ENCODE measurements around the gene LCLAT1.
A peak's percentile ranks its signal among the peaks of the same experiment; 100 is the strongest.
"Not testable (repeated sequence)": the region's sequence is repeated elsewhere in the genome, so short reads cannot be mapped to it uniquely, and the experiment has no call there.

Gene LCLAT1

DNA sequence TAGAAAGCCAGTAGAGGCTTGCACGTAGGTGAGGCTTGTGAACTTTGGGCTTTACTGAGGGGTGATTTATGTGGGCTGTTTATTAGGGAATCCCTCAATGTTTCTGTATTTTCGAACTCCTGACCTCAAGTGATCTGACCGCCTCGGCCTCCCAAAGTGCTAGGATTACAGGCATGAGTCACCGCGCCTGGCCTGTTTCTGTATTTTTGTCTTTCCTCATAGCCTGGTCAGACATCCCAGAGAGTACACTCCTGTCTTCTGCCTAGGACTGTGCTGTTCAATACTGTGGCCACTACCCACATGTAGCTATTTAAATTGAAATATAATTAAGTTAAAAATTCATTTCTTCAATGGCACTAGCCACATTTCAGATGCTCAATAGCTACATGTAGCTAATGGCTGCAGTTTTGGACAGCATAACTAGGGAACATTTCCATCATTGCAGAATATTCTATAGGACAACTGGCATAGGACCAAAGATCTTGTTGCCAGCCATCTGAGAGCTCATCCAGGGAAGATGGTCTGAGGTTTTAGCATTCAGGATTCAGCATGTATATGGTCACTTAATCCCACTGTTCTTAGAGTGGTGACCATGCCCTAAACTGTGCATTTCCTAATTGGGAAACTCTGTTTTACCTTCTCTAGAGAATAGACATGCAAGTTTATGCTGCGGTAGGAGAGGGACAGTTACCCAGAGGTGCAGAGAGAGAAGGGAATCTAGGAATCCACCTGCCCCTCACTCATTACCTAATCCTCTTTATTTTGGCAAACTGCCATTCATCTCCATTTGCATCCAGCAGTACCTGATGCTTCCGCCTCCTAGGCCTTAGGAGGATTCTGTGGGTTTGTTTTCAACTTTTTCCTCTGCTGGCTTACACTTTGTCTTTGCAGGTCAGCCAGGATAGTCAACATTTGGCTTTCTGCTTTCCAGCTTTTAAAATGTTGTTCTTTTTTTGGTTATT, 64.4 kb downstream of the LCLAT1 start:
- DNase-seq: peak; percentile 72
- Histone ChIP-seq H3K4me3 (ENCODE audit: low read depth, low read length) (no peak overlapping the region), H3K27ac (peak overlapping the region; percentile 14), H3K27me3 (replicated peaks) (no peaks in the 10 kb centered on the region), H3K36me3 (replicated peaks) (no peaks in the 10 kb centered on the region)
- TF ChIP-seq, protein P1, sequence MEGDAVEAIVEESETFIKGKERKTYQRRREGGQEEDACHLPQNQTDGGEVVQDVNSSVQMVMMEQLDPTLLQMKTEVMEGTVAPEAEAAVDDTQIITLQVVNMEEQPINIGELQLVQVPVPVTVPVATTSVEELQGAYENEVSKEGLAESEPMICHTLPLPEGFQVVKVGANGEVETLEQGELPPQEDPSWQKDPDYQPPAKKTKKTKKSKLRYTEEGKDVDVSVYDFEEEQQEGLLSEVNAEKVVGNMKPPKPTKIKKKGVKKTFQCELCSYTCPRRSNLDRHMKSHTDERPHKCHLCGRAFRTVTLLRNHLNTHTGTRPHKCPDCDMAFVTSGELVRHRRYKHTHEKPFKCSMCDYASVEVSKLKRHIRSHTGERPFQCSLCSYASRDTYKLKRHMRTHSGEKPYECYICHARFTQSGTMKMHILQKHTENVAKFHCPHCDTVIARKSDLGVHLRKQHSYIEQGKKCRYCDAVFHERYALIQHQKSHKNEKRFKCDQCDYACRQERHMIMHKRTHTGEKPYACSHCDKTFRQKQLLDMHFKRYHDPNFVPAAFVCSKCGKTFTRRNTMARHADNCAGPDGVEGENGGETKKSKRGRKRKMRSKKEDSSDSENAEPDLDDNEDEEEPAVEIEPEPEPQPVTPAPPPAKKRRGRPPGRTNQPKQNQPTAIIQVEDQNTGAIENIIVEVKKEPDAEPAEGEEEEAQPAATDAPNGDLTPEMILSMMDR (IDR thresholded peaks at IDR 0.05; ENCODE audit: low read depth, low read length, missing control alignments): no peak
- in situ Hi-C loops (cut with HindIII; ENCODE audit: low pct_ligation_motif_present, low sequenced_read_pairs): no loop called here

DNA sequence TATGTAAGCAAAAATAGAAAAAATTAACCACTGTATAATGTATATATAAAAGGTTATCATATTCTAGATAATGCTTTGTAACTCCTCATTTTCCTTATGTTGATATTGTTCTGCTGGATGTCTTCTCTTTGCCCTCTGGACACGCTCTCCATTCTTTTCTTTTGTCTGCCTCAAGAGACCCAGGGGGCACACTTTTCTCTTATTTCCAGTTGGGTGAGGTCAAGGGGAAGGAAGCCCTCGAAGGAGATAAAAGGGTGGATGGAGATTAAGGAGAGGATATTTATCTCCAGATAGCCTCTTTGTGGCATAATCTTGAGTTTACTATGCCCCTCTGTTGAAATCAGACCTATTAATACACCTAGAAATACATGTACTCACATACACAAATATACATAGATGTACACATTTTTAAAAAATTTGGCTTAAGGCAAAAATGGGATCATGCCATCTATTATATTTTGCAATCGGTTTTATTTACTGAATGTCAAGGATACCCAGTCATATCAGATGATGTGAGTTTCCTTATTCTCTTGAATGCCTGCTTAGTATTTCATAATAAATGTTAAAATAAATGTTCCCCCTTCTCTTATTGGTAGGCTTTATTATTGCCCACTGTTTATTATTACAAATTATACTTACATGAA, 65.3 kb downstream of the LCLAT1 start:
- Histone ChIP-seq H3K27me3 (replicated peaks) (no peaks in the 10 kb centered on the region), H3K27ac (no peak overlapping the region), H3K4me3 (ENCODE audit: low read depth, low read length) (no peak overlapping the region), H3K36me3 (replicated peaks) (no peaks in the 10 kb centered on the region)
- DNase-seq: no peak
- TF ChIP-seq, protein P1 (IDR thresholded peaks at IDR 0.05; ENCODE audit: low read depth, low read length, missing control alignments): no peak
- in situ Hi-C loops (cut with HindIII; ENCODE audit: low pct_ligation_motif_present, low sequenced_read_pairs): no loop called here

DNA sequence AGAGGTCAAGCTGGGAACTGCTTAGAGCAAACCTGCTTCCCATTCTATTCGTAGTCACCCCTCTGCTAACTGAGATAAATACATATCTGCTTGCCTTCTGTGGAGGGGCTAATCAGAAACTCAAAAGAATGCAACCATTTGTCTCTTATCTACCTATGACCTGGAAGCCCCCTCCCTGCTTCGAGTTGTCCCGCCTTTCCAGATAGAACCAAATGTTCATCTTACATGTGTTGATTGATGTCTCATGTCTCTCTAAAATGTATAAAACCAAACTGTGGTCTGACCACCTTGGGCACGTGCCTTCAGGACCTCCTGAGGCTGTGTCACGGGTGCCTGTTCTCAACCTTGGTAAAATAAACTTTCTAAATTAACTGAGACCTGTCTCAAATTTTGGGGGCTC, 66.6 kb downstream of the LCLAT1 start:
- DNase-seq; H3K27me3 ChIP-seq (replicated peaks); H3K36me3 ChIP-seq (replicated peaks); in situ Hi-C loops (cut with HindIII; ENCODE audit: low pct_ligation_motif_present, low sequenced_read_pairs); H3K4me3 ChIP-seq (ENCODE audit: low read depth, low read length); H3K27ac ChIP-seq: not testable (repeated sequence)

DNA sequence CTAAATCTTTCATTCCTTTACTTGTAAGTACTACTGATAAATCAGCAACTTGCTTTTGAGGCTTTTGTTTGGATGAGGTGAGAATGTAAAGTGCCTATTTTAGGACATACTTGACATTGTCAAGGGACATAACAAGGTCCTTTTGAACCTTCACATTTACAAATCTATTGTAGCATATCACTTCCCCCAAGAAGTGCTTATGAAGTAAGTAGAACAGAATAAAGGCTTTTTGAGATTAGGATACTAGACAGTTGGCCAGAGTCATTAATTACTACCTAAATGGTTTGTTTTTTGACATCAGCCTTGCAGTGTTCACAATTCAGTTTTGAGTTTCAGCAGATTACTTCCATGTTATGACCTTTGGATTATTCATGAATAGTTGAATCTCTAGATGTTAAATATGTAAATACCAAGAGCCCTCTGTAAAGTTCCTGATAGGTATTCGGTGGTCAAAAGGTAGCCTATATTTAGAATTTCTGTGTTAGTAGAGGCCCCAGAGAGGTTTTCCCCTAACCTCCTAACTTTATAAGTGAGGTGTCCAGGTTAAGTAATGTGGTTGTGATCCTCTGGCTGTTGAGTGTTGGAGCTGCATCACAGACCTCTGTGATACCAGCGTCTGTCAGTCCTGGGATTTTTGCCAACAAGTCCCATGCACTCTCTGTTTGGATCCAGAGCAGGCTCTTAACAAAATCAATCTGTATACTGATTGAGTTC, 67.2 kb downstream of the LCLAT1 start:
- TF ChIP-seq, protein P1 (IDR thresholded peaks at IDR 0.05; ENCODE audit: low read depth, low read length, missing control alignments): no peak
- Histone ChIP-seq H3K4me3 (ENCODE audit: low read depth, low read length) (no peak overlapping the region), H3K27me3 (replicated peaks) (no peaks in the 10 kb centered on the region), H3K36me3 (replicated peaks) (no peaks in the 10 kb centered on the region), H3K27ac (no peak overlapping the region)
- DNase-seq: peak; percentile 75
- in situ Hi-C loops (cut with HindIII; ENCODE audit: low pct_ligation_motif_present, low sequenced_read_pairs): no loop called here

DNA sequence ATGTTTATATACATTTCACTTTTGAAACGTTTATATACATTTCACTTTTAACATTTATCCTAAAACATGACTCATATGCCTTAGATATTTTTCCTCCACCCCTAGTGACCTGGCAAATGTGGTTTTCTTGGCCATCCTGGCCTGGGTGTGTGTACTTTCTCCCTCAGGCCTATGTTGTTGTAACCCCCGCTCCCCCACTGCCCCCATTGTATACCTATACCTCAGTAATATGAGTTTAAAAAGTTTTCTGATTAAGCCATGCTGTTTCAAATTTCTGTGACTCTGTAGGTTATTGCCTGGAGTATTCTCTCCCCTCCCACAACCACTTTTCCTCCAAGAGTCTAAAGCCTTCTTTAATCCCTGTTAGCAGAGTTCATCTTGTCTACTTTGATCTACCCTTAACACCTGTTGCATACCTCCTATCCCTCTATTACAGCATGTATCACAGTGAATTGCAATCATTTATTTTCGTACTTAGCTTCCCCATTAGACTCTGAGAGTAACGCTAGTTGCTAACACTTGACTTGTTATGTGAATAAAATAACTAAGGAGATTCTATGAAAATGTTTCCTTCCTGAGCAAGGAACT, 67.9 kb downstream of the LCLAT1 start:
- Histone ChIP-seq H3K36me3 (replicated peaks) (no peaks in the 10 kb centered on the region), H3K4me3 (ENCODE audit: low read depth, low read length) (no peak overlapping the region), H3K27ac (no peak overlapping the region), H3K27me3 (replicated peaks) (no peaks in the 10 kb centered on the region)
- in situ Hi-C loops (cut with HindIII; ENCODE audit: low pct_ligation_motif_present, low sequenced_read_pairs): no loop called here
- no peak for DNase-seq
- TF ChIP-seq, protein P1 (IDR thresholded peaks at IDR 0.05; ENCODE audit: low read depth, low read length, missing control alignments): no peak
